ENCODE measurements around the gene CEP83. TPM values are rescaled to one million over a fixed set of nuclear protein-coding genes. Genes with fewer than 3 reads are reported as not detected.

The CEP83 gene
- total RNA-seq, 1 donor from 2014 or later: 24.5 TPM

GRCh38 chr12:94266796-94267536 is 192.7 kb downstream of the CEP83 start:
- DNase-seq: peak; percentile 97

GRCh38 chr12:94265966-94266745 is 193.5 kb downstream of the CEP83 start:
- DNase-seq: peak; percentile 48

GRCh38 chr12:94265539-94265938 is 194.1 kb downstream of the CEP83 start:
- DNase-seq: peak; percentile 95

GRCh38 chr12:94264736-94265485 is 194.8 kb downstream of the CEP83 start:
- DNase-seq: peak; percentile 80

- DNase-seq: peak; percentile 68
These were observed 195.6 kb downstream of the CEP83 start for GRCh38 chr12:94263905-94264561.

- no peak for DNase-seq
These were observed 196.5 kb downstream of the CEP83 start for GRCh38 chr12:94263011-94263811.

- peak; percentile 94 for DNase-seq
These were observed 197.2 kb downstream of the CEP83 start for GRCh38 chr12:94262228-94263010.

- peak; percentile 59 for DNase-seq
These were observed 197.9 kb downstream of the CEP83 start for GRCh38 chr12:94261786-94262185.

- DNase-seq: peak; percentile 68
These were observed 198.5 kb downstream of the CEP83 start for GRCh38 chr12:94261119-94261518.

- no peak for DNase-seq
These were observed 198.9 kb downstream of the CEP83 start for GRCh38 chr12:94260717-94261116.

GRCh38 chr12:94260017-94260416 is 199.7 kb downstream of the CEP83 start:
- DNase-seq: no peak

GRCh38 chr12:94258593-94258992 is 201.1 kb downstream of the CEP83 start:
- DNase-seq: no peak

Other genes starting within 250 kb of the CEP83 start
- 9.8 TPM for gene TMCC3, start 190.7 kb upstream of the CEP83 start, total RNA-seq

Measured in skin of body (tissue), 2 donors.